Esophagus muscularis mucosa (tissue), 4 donors: Measurements from ENCODE around the gene SLC37A3.

Source experiments
- EP300 ChIP-seq: sonication (generic); formaldehyde crosslinking; IDR thresholded peaks from one replicate; pipeline ENCODE4 v1.6.1; 2017; ENCODE audit warnings: antibody characterized with exemption
- POLR2A ChIP-seq: fragments of 450-650 bp; IDR thresholded peaks from one replicate; pipeline ENCODE4 v1.6.1; 2017; ENCODE audit warnings: antibody characterized with exemption, moderate library complexity, mild to moderate bottlenecking, low read depth
- POLR2AphosphoS5 ChIP-seq, 2 donors: sonication (generic); formaldehyde crosslinking; IDR thresholded peaks; one replicate each; pipeline ENCODE4 v1.6.1; 2017; ENCODE audit warnings: antibody characterized with exemption in 2 of 2
- TF ChIP-seq, protein P1 (sequence below), 3 experiments: fragments of 200-600 bp in 2 of 3; fragments of 450-650 bp in 1 of 3; sonication (generic) in 2 of 3; IDR thresholded peaks; one replicate each; pipeline ENCODE4 v1.5.1; 2017 to 2019; ENCODE audit warnings: antibody characterized with exemption in 3 of 3, mild to moderate bottlenecking in 2 of 3, moderate library complexity in 1 of 3

DNA sequence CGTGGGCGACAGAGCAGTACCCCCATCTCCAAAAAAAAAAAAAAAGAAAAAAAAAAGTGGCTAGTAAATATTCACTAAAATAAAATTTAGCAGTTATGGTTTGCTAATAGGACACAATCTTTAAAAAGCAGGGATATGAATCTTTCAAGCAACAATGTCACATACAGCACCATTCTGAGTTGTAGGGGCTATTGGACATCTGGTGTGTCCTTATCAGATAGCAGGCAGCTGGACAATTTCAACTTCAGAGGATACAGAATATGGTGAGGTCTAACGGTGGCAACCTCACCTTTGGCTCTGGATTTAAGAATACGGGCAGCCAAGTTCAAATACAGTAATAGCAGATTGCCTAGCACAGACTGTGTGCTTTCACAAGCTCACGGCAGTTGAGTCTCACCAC is 51.1 kb downstream of the SLC37A3 start:
- TF ChIP-seq, protein P1, sequence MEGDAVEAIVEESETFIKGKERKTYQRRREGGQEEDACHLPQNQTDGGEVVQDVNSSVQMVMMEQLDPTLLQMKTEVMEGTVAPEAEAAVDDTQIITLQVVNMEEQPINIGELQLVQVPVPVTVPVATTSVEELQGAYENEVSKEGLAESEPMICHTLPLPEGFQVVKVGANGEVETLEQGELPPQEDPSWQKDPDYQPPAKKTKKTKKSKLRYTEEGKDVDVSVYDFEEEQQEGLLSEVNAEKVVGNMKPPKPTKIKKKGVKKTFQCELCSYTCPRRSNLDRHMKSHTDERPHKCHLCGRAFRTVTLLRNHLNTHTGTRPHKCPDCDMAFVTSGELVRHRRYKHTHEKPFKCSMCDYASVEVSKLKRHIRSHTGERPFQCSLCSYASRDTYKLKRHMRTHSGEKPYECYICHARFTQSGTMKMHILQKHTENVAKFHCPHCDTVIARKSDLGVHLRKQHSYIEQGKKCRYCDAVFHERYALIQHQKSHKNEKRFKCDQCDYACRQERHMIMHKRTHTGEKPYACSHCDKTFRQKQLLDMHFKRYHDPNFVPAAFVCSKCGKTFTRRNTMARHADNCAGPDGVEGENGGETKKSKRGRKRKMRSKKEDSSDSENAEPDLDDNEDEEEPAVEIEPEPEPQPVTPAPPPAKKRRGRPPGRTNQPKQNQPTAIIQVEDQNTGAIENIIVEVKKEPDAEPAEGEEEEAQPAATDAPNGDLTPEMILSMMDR (IDR thresholded peaks at IDR 0.05): no peak
- TF ChIP-seq EP300: no peak
- no peak for TF ChIP-seq POLR2A
- no peak for TF ChIP-seq POLR2AphosphoS5 (IDR thresholded peaks at IDR 0.05)
